Colonic mucosa (tissue), 4 donors: ENCODE results near the gene ACBD6. TPM values are rescaled to one million over a fixed set of nuclear protein-coding genes. Genes with fewer than 3 reads are reported as not detected.

Source experiments
- DNase-seq: peaks from one replicate; pipeline ENCODE4 v3.0.0-alpha.2; 2020
- H3K27ac ChIP-seq: fragments of 200-600 bp; one replicate; pipeline ENCODE4 v1.8.0; 2021
- H3K27me3 ChIP-seq: fragments of 200-600 bp; one replicate; pipeline ENCODE4 v1.8.0; 2021
- H3K36me3 ChIP-seq: fragments of 200-600 bp; one replicate; pipeline ENCODE4 v1.8.0; 2021
- H3K4me1 ChIP-seq: fragments of 200-600 bp; one replicate; pipeline ENCODE4 v1.8.0; 2021; ENCODE audit warnings: mild to moderate bottlenecking
- H3K4me3 ChIP-seq: fragments of 200-600 bp; one replicate; pipeline ENCODE4 v1.8.0; 2021
- H3K9ac ChIP-seq, 2 donors: one replicate each; pipeline ENCODE4 v1.7.0; 2013; ENCODE audit warnings: control low read depth in 2 of 2, low read depth in 2 of 2, low read length in 2 of 2
- H3K9me3 ChIP-seq: fragments of 200-600 bp; one replicate; pipeline ENCODE4 v1.8.0; 2021
- intact Hi-C: fragments of 100-400 bp; cut with DNase I; formaldehyde crosslinking; loops from one replicate; pipeline ENCODE4 v1.14.1; 2022
- total RNA-seq, 2 donors: library from RNA; stranded (reverse); fragmentation: NEBNext Ultra II Directional in 1 of 2; extraction: Animal tissue kit (Norgen Biotek cat#: 25700) in 1 of 2; gene quantifications; one replicate each; pipeline ENCODE4 v1.2.1, GENCODE V29; 2021
- TF ChIP-seq, protein P1 (sequence below): fragments of 200-600 bp; IDR thresholded peaks from one replicate; pipeline ENCODE4 v1.8.0; 2022; ENCODE audit warnings: antibody characterized with exemption, mild to moderate bottlenecking
- donor health status: healthy.
- donor health status: DM: no; HTN: no; CAD: no.
- donor health status: DM: no; HTN: no; CAD: no.

ACBD6 gene
- total RNA-seq, 2 donors from 2014 or later: 16.1 to 25.8 TPM

DNA sequence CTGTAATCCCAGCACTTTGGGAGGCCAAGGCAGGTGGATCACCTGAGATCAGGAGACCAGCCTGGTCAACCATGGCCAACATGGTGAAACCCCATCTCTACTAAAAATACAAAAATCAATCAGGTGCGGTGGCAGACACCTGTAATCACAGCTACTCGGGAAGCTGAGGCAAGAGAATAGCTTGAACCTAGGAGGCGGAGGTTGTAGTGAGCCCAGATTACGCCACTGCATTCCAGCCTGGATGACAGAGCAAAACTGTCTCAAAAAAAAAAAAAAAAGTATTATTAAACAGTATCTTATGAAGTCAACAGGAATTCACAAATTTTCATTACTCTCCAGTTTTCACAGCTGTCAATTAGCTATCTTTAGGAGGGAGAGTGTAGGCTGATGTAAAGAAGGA lies 3.8 kb downstream of the ACBD6 start:
- Histone ChIP-seq H3K9me3 (no peaks in the 10 kb centered on the region), H3K36me3 (no peaks in the 10 kb centered on the region), H3K9ac (no peak overlapping the region), H3K4me3 (no peak overlapping the region), H3K27ac (no peak overlapping the region), H3K27me3 (no peaks in the 10 kb centered on the region), H3K4me1 (peaks cover 3% of the 10 kb centered on the region)
- intact Hi-C loops: no loop called here
- TF ChIP-seq, protein P1, sequence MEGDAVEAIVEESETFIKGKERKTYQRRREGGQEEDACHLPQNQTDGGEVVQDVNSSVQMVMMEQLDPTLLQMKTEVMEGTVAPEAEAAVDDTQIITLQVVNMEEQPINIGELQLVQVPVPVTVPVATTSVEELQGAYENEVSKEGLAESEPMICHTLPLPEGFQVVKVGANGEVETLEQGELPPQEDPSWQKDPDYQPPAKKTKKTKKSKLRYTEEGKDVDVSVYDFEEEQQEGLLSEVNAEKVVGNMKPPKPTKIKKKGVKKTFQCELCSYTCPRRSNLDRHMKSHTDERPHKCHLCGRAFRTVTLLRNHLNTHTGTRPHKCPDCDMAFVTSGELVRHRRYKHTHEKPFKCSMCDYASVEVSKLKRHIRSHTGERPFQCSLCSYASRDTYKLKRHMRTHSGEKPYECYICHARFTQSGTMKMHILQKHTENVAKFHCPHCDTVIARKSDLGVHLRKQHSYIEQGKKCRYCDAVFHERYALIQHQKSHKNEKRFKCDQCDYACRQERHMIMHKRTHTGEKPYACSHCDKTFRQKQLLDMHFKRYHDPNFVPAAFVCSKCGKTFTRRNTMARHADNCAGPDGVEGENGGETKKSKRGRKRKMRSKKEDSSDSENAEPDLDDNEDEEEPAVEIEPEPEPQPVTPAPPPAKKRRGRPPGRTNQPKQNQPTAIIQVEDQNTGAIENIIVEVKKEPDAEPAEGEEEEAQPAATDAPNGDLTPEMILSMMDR: no peak
- DNase-seq: no peak

DNA sequence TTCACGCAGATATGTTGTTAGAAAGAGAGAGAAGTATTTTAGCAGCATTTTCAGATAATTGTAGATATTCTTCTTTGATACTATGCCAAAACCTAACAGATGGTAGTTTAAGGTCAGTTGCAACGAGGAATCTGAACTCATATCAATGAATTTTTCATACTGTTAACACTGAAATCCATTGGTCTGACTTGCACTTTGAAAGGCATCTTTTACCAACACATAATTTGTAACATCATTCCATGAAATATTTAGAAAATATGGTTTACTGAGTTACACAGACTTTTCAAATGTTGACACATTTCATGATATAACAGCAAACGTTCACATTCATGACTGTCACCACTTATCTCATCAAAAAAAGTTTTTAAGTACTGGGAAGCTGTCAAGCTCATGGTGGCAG lies 4.6 kb downstream of the ACBD6 start:
- no peaks in the 10 kb centered on the region for H3K27me3 ChIP-seq
- TF ChIP-seq, protein P1: no peak
- no peak overlapping the region for H3K4me3 ChIP-seq
- no peak overlapping the region for H3K9ac ChIP-seq
- H3K27ac ChIP-seq: no peak overlapping the region
- H3K9me3 ChIP-seq: no peaks in the 10 kb centered on the region
- H3K36me3 ChIP-seq: no peaks in the 10 kb centered on the region
- H3K4me1 ChIP-seq: peaks cover 3% of the 10 kb centered on the region
- intact Hi-C loops: no loop called here
- DNase-seq: no peak

DNA sequence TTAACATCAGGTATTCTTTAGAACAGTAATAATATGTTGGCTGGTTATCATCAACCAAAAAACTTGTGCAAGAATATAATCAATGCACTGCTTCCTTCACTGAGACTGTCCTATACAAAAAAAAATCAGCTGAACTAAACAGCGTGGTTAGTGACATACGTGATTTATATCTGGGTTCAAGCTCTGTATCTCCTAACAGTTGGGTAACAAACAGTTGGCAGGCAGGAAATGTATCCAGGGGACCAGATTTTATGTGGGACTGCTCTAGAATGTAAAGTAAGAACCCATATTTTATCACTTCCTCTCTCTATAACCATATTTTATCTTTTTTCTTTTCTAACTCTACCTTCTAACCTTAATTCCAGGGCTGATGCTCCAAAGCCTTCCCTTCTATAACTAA lies 8.0 kb downstream of the ACBD6 start:
- no peak for DNase-seq
- H3K9me3 ChIP-seq: no peaks in the 10 kb centered on the region
- H3K4me1 ChIP-seq: no peaks in the 10 kb centered on the region
- intact Hi-C loops: no loop called here
- H3K36me3 ChIP-seq: peaks cover 5% of the 10 kb centered on the region
- no peaks in the 10 kb centered on the region for H3K27me3 ChIP-seq
- no peak overlapping the region for H3K27ac ChIP-seq
- no peak overlapping the region for H3K4me3 ChIP-seq
- TF ChIP-seq, protein P1: no peak
- no peak overlapping the region for H3K9ac ChIP-seq

GRCh38 chr1:180489976-180490375 lies 12.4 kb downstream of the ACBD6 start:
- no peak for DNase-seq
- Histone ChIP-seq H3K9ac (no peak overlapping the region), H3K27me3 (no peaks in the 10 kb centered on the region), H3K36me3 (peaks cover 5% of the 10 kb centered on the region), H3K9me3 (no peaks in the 10 kb centered on the region), H3K27ac (no peak overlapping the region), H3K4me1 (no peaks in the 10 kb centered on the region), H3K4me3 (no peak overlapping the region)
- intact Hi-C loops: no loop called here
- TF ChIP-seq, protein P1: no peak

DNA sequence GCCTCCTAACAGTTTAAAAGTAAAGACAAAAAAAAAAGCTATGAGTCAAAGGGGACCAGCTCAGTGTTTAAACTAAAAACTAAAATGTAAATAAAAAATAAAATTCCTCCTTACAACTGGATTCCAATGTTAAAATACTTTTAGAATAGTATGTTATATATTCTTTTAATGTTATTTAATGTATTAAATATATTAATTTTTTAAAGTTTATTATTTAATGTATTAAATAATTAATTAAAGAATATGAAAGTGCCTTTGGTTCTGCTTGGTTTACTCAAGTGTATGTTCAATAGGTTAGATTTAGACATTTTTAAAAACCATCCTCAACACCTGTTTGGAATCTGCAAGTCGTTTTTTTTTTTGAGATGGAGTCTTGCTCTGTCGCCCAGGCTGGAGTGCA lies 13.1 kb downstream of the ACBD6 start:
- no peaks in the 10 kb centered on the region for H3K9me3 ChIP-seq
- H3K4me3 ChIP-seq: no peak overlapping the region
- TF ChIP-seq, protein P1: no peak
- no peaks in the 10 kb centered on the region for H3K4me1 ChIP-seq
- peaks cover 5% of the 10 kb centered on the region for H3K36me3 ChIP-seq
- no peak overlapping the region for H3K27ac ChIP-seq
- no peak overlapping the region for H3K9ac ChIP-seq
- intact Hi-C loops: no loop called here
- no peak for DNase-seq
- no peaks in the 10 kb centered on the region for H3K27me3 ChIP-seq

DNA sequence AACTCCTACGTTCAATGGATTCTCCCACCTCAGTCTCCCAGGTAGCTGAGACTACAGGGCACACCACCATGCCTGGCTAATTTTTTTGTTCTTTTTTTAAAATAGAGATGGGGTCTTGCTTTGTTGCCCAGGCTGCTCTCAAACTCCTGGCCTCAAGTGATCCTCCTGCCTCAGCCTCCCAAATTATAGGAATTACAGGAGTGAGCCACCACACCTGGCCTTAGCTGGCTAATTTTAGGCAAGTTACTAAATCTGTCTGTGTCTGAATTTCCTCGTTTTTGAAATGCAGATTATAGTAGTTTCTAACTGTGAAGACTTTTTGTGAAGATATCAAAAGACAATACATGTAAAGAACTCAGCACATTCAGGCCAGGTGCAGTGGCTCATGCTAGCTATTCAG lies 13.7 kb downstream of the ACBD6 start:
- no peaks in the 10 kb centered on the region for H3K4me1 ChIP-seq
- TF ChIP-seq, protein P1: no peak
- no peak overlapping the region for H3K9ac ChIP-seq
- no peak for DNase-seq
- intact Hi-C loops: no loop called here
- no peak overlapping the region for H3K27ac ChIP-seq
- H3K4me3 ChIP-seq: no peak overlapping the region
- no peaks in the 10 kb centered on the region for H3K9me3 ChIP-seq
- no peaks in the 10 kb centered on the region for H3K27me3 ChIP-seq
- peaks cover 5% of the 10 kb centered on the region for H3K36me3 ChIP-seq
